Lower lobe of right lung (tissue), 2 donors: ENCODE measurements around the gene C9orf50. TPM values are rescaled to one million over a fixed set of nuclear protein-coding genes. Genes with fewer than 3 reads are reported as not detected.

Experiments
- ATAC-seq, 2 donors: fragments of 200-7000 bp; cut with Tn5 transposase; one replicate each; pipeline ENCODE4 v1.9.1; 2020 to 2022; ENCODE audit warnings: mild to moderate bottlenecking in 2 of 2, moderate library complexity in 2 of 2
- DNase-seq: peaks from one replicate; pipeline ENCODE4 v3.0.0-alpha.2; 2020
- H3K27ac ChIP-seq: fragments of 200-600 bp; one replicate; pipeline ENCODE4 v1.8.0; 2022
- H3K27me3 ChIP-seq: fragments of 200-600 bp; one replicate; pipeline ENCODE4 v1.8.0; 2022; ENCODE audit warnings: low read depth
- H3K36me3 ChIP-seq: fragments of 200-600 bp; one replicate; pipeline ENCODE4 v1.8.0; 2022; ENCODE audit warnings: mild to moderate bottlenecking
- H3K4me1 ChIP-seq: fragments of 200-600 bp; one replicate; pipeline ENCODE4 v1.8.0; 2022
- H3K4me3 ChIP-seq: fragments of 200-600 bp; one replicate; pipeline ENCODE4 v1.8.0; 2022; ENCODE audit warnings: mild to moderate bottlenecking
- H3K9me3 ChIP-seq: fragments of 200-600 bp; one replicate; pipeline ENCODE4 v1.8.0; 2022
- CTCF ChIP-seq: fragments of 200-600 bp; IDR thresholded peaks from one replicate; pipeline ENCODE4 v1.8.0; 2022; ENCODE audit warnings: antibody characterized with exemption, mild to moderate bottlenecking
- intact Hi-C: fragments of 100-400 bp; cut with DNase I; formaldehyde crosslinking; loops from one replicate; pipeline ENCODE4 v1.11.0; 2022
- total RNA-seq: library from RNA; stranded (reverse); fragmentation: NEBNext Ultra II Directional; extraction: Animal tissue kit (Norgen Biotek cat#: 25700); gene quantifications from one replicate; pipeline ENCODE4 v1.2.1, GENCODE V29; 2021
- donor health status: DM: no; HTN: yes; CAD: no; lungs with severe emphysema.

The C9orf50 gene
- total RNA-seq, 1 donor from 2014 or later, result not detected

GRCh38 chr9:129614932-129615331 lies 6.0 kb downstream of the C9orf50 start:
- H3K4me3 ChIP-seq, result no peak overlapping the region
- H3K27me3 ChIP-seq, result peaks cover 8% of the 10 kb centered on the region
- H3K4me1 ChIP-seq, result peaks cover 10% of the 10 kb centered on the region
- ATAC-seq (no peak), DNase-seq (no peak)
- H3K36me3 ChIP-seq, result no peaks in the 10 kb centered on the region
- no peak overlapping the region for H3K27ac ChIP-seq
- intact Hi-C loops, result loop anchor here (10.0 kb wide), 1 partner anchor 480 kb away; no protein-coding TSS in a partner anchor
- TF ChIP-seq CTCF, result no peak
- H3K9me3 ChIP-seq, result no peaks in the 10 kb centered on the region

- Histone ChIP-seq H3K9me3 (no peaks in the 10 kb centered on the region), H3K4me1 (peaks cover 23% of the 10 kb centered on the region), H3K4me3 (no peak overlapping the region), H3K27ac (no peak overlapping the region), H3K27me3 (peaks cover 8% of the 10 kb centered on the region), H3K36me3 (no peaks in the 10 kb centered on the region)
- DNase-seq (no peak), ATAC-seq (no peak)
- intact Hi-C loops, result loop anchor here (10.0 kb wide), 1 partner anchor 479 kb away; no protein-coding TSS in a partner anchor
- no peak for TF ChIP-seq CTCF
These were observed 7.3 kb downstream of the C9orf50 start for GRCh38 chr9:129613520-129614175.

- peaks cover 30% of the 10 kb centered on the region for H3K4me1 ChIP-seq
- no peak overlapping the region for H3K4me3 ChIP-seq
- no peak for ATAC-seq
- TF ChIP-seq CTCF, result no peak
- H3K9me3 ChIP-seq, result no peaks in the 10 kb centered on the region
- no peaks in the 10 kb centered on the region for H3K36me3 ChIP-seq
- intact Hi-C loops, result loop anchor here (10.0 kb wide), 1 partner anchor 478 kb away; no protein-coding TSS in a partner anchor
- H3K27me3 ChIP-seq, result peaks cover 8% of the 10 kb centered on the region
- no peak for DNase-seq
- no peak overlapping the region for H3K27ac ChIP-seq
These were observed 7.9 kb downstream of the C9orf50 start for GRCh38 chr9:129612815-129613519.

- H3K36me3 ChIP-seq, result no peaks in the 10 kb centered on the region
- H3K27ac ChIP-seq, result no peak overlapping the region
- peaks cover 8% of the 10 kb centered on the region for H3K27me3 ChIP-seq
- peaks cover 35% of the 10 kb centered on the region for H3K4me1 ChIP-seq
- no peak for DNase-seq
- H3K4me3 ChIP-seq, result no peak overlapping the region
- intact Hi-C loops, result loop anchor here (10.0 kb wide), 1 partner anchor 477 kb away; no protein-coding TSS in a partner anchor
- ATAC-seq, result no peak
- H3K9me3 ChIP-seq, result no peaks in the 10 kb centered on the region
- TF ChIP-seq CTCF, result no peak
These were observed 8.8 kb downstream of the C9orf50 start for GRCh38 chr9:129612123-129612522.

- Histone ChIP-seq H3K4me1 (peaks cover 35% of the 10 kb centered on the region), H3K36me3 (no peaks in the 10 kb centered on the region), H3K4me3 (peak overlapping the region; percentile 62), H3K27ac (peak overlapping the region; percentile 82), H3K27me3 (peaks cover 8% of the 10 kb centered on the region), H3K9me3 (no peaks in the 10 kb centered on the region)
- TF ChIP-seq CTCF, result no peak
- no peak for DNase-seq
- intact Hi-C loops, result loop anchor here (10.0 kb wide), 1 partner anchor 477 kb away; no protein-coding TSS in a partner anchor
- no peak for ATAC-seq
These were observed 9.5 kb downstream of the C9orf50 start for GRCh38 chr9:129611307-129611800.
